Measurements from ENCODE around the gene CCL4. TPM values are rescaled to one million over a fixed set of nuclear protein-coding genes. Genes with fewer than 3 reads are reported as not detected.
"Not testable (repeated sequence)": the region's sequence is repeated elsewhere in the genome, so short reads cannot be mapped to it uniquely, and the experiment has no call there.

Gene CCL4
- total RNA-seq, 3 donors from 2014 or later = 3.7 to 8.8 (median 4.1) TPM

DNA sequence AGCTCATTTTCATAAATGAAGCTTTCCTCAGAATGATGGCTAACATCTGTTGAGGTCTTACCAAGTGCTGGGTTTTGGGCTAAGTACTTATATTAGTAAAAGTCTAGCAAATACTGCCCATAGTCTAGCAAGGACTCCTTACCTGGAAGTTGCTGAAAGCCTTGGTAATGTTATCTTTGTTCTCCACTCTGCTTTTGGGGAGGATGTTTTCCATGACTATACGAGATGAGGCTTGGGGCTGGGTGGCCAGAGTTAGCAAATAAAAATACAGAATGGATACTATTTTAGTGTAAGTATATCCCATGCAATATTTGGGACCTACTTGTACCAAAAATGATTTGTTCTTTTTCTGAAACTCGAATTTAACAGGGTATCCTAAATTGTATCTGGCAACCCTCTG lies 31.9 kb upstream of the CCL4 start:
- TF ChIP-seq CTCF (IDR thresholded peaks at IDR 0.05) = no peak
- ATAC-seq (no peak), DNase-seq (no peak)
- Histone ChIP-seq H3K36me3 (ENCODE audit: low read depth) (no peaks in the 10 kb centered on the region), H3K4me1 (ENCODE audit: low read depth) (no peaks in the 10 kb centered on the region), H3K4me3 (no peak overlapping the region), H3K9me3 (no peaks in the 10 kb centered on the region)
- intact Hi-C loops (cut with DNase I, micrococcal nuclease) = loop anchor here in 1 of 2 donors (10.0 kb wide), 1 partner anchor 97 kb away; no protein-coding TSS in a partner anchor

DNA sequence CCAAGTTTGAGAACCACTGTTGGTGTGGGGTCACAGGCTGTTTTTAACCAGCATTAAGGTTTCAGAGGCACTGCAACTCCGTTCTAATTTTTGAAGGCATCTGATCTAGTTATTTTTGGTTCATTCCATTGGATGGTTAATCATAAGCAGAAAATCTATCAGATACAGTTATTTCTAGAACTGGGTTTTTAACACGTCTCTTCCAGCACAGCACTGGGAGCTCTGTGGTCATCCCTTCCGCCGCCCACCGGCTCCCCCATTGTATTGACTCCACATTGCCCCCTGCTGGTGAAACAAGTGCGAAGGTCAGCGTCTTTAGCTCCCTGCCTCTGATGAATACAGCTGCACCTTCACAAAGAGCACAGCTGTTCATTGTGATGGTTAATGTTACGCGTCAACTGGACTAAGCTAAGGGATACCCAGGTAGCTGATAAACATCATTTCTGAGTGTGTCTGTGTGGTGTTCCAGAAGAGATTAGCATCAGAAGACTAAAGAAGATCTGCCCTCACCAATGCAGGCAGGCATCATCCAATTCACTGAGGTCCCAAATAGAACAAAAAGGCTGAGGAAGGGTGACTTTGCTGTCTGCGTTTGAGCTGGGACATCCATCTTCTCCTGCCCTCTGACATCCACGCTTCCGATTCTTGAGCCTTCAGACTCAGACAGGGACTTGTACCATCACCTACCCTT lies 31.1 kb upstream of the CCL4 start:
- ATAC-seq = peak; percentile 89
- peak; percentile 30 for TF ChIP-seq CTCF (IDR thresholded peaks at IDR 0.05)
- peak in 2 of 3 donors; percentile 57 to 77 for DNase-seq
- H3K4me1 ChIP-seq (ENCODE audit: low read depth) = no peaks in the 10 kb centered on the region
- H3K9me3 ChIP-seq = peaks cover 3% of the 10 kb centered on the region
- H3K36me3 ChIP-seq (ENCODE audit: low read depth) = no peaks in the 10 kb centered on the region
- H3K4me3 ChIP-seq = no peak overlapping the region
- intact Hi-C loops (cut with DNase I, micrococcal nuclease) = loop anchor here in 1 of 2 donors (10.0 kb wide), 1 partner anchor 98 kb away; no protein-coding TSS in a partner anchor

DNA sequence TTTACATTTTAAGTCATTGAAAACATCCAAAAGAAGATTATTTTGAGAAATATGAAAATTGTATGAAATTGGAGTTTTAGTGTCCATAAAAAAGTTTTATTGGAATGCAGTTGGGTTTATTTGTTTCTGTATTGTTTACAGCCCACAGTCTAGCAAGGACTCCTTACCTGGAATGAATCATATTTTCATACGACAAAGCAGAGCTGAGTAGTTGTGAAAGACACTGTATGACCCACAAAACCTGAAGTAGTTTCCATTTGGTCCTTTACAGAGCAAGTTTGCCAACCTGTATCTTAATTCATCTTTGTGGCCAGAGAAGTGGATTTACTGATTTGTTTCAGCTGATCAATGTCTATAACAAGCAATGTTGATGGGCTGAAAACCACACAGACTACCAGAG lies 29.3 kb upstream of the CCL4 start:
- Histone ChIP-seq H3K9me3 (peaks cover 3% of the 10 kb centered on the region), H3K36me3 (ENCODE audit: low read depth) (no peaks in the 10 kb centered on the region), H3K4me1 (ENCODE audit: low read depth) (no peaks in the 10 kb centered on the region), H3K4me3 (no peak overlapping the region)
- no peak for TF ChIP-seq CTCF (IDR thresholded peaks at IDR 0.05)
- ATAC-seq (no peak), DNase-seq (no peak)
- intact Hi-C loops (cut with DNase I, micrococcal nuclease) = loop anchor here in 1 of 2 donors (10.0 kb wide), 1 partner anchor 100 kb away; no protein-coding TSS in a partner anchor

GRCh38 chr17:36081681-36082471 lies 21.8 kb upstream of the CCL4 start:
- H3K4me3 ChIP-seq; DNase-seq; H3K9me3 ChIP-seq; H3K36me3 ChIP-seq (ENCODE audit: low read depth); H3K4me1 ChIP-seq (ENCODE audit: low read depth); intact Hi-C loops (cut with DNase I, micrococcal nuclease): not testable (repeated sequence)
- ATAC-seq = peak; percentile 27

DNA sequence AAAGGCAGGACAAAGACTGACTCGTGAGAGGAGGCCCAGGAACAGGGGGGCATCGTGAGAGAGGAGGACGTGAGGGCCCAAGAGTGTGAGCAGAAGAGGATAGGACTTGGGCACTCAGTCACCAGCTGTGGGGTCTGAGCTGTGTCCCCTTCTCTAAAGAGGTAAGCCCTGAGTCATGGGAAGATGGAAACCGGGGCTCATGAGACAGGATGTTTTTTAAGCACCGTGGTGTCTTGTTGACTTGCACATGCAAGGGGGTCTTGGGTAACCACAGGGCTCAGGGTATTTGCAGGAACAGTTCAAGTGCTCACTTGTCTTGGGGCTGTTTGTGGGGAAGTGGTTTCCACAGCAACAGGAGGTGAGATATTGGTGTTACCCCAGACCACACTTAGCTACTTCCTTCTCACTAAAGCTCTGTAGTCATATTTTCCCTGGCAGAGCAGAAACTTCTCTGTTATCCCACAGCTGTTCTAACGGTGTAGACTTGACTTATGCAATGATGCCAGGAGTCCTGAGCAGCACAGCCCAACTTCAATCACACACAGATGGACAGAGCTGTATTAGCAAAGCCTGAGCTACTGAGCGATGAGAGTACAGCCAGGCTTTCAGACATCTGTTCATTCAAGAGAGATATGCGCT lies 21.0 kb upstream of the CCL4 start:
- H3K4me1 ChIP-seq (ENCODE audit: low read depth); H3K9me3 ChIP-seq; H3K36me3 ChIP-seq (ENCODE audit: low read depth); intact Hi-C loops (cut with DNase I, micrococcal nuclease); H3K4me3 ChIP-seq: not testable (repeated sequence)
- ATAC-seq (peak; percentile 84), DNase-seq (peak in 1 of 3 donors; percentile 46)

DNA sequence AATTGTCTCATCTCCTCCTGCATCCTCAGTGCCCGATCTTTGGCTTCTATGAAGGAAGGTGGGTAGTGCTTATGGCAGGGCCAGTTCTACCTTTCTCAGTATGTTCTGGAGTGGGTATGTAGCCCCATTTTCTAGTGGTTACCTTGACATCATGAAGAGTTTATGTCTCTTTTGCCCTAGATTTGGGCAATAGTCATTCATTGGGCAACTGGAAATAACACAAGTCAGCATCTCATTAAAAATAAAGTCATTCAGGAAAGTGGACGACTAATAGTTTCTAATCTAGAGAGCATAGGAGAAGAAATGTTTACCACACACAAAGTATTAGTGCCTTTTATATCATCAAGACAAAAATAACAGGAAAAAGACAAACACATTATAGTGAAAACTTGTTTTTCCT lies 19.9 kb upstream of the CCL4 start:
- H3K9me3 ChIP-seq; H3K4me3 ChIP-seq; DNase-seq; ATAC-seq; H3K36me3 ChIP-seq (ENCODE audit: low read depth); H3K4me1 ChIP-seq (ENCODE audit: low read depth); intact Hi-C loops (cut with DNase I, micrococcal nuclease): not testable (repeated sequence)

GRCh38 chr17:36085765-36086164 lies 17.9 kb upstream of the CCL4 start:
- intact Hi-C loops (cut with DNase I, micrococcal nuclease) = no loop called here
- H3K4me1 ChIP-seq (ENCODE audit: low read depth) = no peaks in the 10 kb centered on the region
- no peak for DNase-seq
- no peak for TF ChIP-seq CTCF (IDR thresholded peaks at IDR 0.05)
- no peaks in the 10 kb centered on the region for H3K36me3 ChIP-seq (ENCODE audit: low read depth)
- H3K4me3 ChIP-seq = no peak overlapping the region
- peak; percentile 35 for ATAC-seq
- no peaks in the 10 kb centered on the region for H3K9me3 ChIP-seq
